Gastroesophageal sphincter (tissue), 4 donors: ENCODE measurements around the gene CYSRT1. TPM values are rescaled to one million over a fixed set of nuclear protein-coding genes. Genes with fewer than 3 reads are reported as not detected.

Source experiments
- ATAC-seq: fragments of 150-250 bp; one replicate; pipeline ENCODE4 v1.9.1; 2016; ENCODE audit warnings: mild to moderate bottlenecking, moderate library complexity
- H3K27ac ChIP-seq, 4 donors: fragments of 200-600 bp; sonication (generic) in 3 of 4; 1 replicate in 3 of 4; 2 replicates in 1 of 4; pipeline ENCODE4 v1.5.1; 2016 to 2019
- H3K27me3 ChIP-seq: fragments of 200-600 bp; sonication (generic); one replicate; pipeline ENCODE4 v1.5.1; 2019
- H3K36me3 ChIP-seq, 2 donors: fragments of 200-600 bp; sonication (generic); one replicate each; pipeline ENCODE4 v1.5.1; 2019; ENCODE audit warnings: control low read depth in 1 of 2
- H3K4me1 ChIP-seq, 3 donors: fragments of 200-600 bp; sonication (generic); 1 replicate in 2 of 3; 2 replicates in 1 of 3; pipeline ENCODE4 v1.5.1; 2016 to 2019; ENCODE audit warnings: control low read depth in 2 of 3
- H3K4me3 ChIP-seq, 2 donors: fragments of 200-600 bp; sonication (generic); one replicate each; pipeline ENCODE4 v1.5.1; 2019; ENCODE audit warnings: mild to moderate bottlenecking in 1 of 2, moderate library complexity in 1 of 2
- H3K9me3 ChIP-seq, 3 donors: fragments of 200-600 bp; sonication (generic); one replicate each; pipeline ENCODE4 v1.5.1; 2017 to 2019; ENCODE audit warnings: control low read depth in 2 of 3
- EP300 ChIP-seq: sonication (generic); formaldehyde crosslinking; IDR thresholded peaks from one replicate; pipeline ENCODE4 v1.6.1; 2017; ENCODE audit warnings: antibody characterized with exemption, mild to moderate bottlenecking
- POLR2A ChIP-seq, 2 donors: fragments of 450-650 bp; IDR thresholded peaks; one replicate each; pipeline ENCODE4 v1.6.1; 2017; ENCODE audit warnings: antibody characterized with exemption in 2 of 2, mild to moderate bottlenecking in 2 of 2, moderate library complexity in 1 of 2
- POLR2AphosphoS5 ChIP-seq: sonication (generic); formaldehyde crosslinking; IDR thresholded peaks from one replicate; pipeline ENCODE4 v1.6.1; 2017; ENCODE audit warnings: antibody characterized with exemption
- WGBS, 2 donors: methylation state at CpG; one replicate each; pipeline ENCODE4 v1.1.5; 2018; ENCODE audit warnings: low coverage in 1 of 2; 5-methylcytosine and 5-hydroxymethylcytosine counted together
- total RNA-seq, 4 donors: library from RNA; depleted of rRNA; stranded (reverse); fragments of >200 nt; gene quantifications; one replicate each; pipeline ENCODE4 v1.1.0, GENCODE V29; 2016
- TF ChIP-seq, protein P1 (sequence below), 4 experiments: fragments of 200-600 bp in 2 of 4; fragments of 450-650 bp in 2 of 4; sonication (generic) in 1 of 4; IDR thresholded peaks; one replicate each; pipeline ENCODE4 v1.5.1; 2017 to 2019; ENCODE audit warnings: antibody characterized with exemption in 4 of 4, mild to moderate bottlenecking in 2 of 4, moderate library complexity in 2 of 4

Gene CYSRT1
- total RNA-seq, 4 donors from 2014 or later = 1.1 to 5.8 TPM; not detected in 2

DNA sequence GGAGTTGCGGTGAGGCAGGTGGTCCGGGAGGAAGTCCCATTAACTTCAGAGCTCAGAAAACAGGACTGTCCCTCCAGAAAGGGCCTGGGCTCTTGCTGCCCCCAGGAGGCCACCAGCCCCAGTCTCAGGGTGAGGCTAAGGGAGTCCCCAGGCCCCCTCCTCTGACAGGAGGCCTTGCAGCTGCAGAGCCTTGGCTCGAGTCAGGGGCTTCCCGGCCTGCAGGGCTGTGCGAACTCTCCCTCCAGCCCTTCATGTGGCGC, 22.9 kb downstream of the CYSRT1 start:
- peaks cover 0 to 23% (median 9%) of the 10 kb centered on the region in 3 donors for H3K4me1 ChIP-seq
- WGBS, 2 donors = no CpG with 5 or more reads among the region's 6 CpGs
- no peak overlapping the region for H3K4me3 ChIP-seq
- peaks cover 9% of the 10 kb centered on the region for H3K27me3 ChIP-seq
- TF ChIP-seq POLR2AphosphoS5 (no peak), EP300 (no peak), POLR2A (IDR thresholded peaks at IDR 0.05) (no peak)
- TF ChIP-seq, protein P1, sequence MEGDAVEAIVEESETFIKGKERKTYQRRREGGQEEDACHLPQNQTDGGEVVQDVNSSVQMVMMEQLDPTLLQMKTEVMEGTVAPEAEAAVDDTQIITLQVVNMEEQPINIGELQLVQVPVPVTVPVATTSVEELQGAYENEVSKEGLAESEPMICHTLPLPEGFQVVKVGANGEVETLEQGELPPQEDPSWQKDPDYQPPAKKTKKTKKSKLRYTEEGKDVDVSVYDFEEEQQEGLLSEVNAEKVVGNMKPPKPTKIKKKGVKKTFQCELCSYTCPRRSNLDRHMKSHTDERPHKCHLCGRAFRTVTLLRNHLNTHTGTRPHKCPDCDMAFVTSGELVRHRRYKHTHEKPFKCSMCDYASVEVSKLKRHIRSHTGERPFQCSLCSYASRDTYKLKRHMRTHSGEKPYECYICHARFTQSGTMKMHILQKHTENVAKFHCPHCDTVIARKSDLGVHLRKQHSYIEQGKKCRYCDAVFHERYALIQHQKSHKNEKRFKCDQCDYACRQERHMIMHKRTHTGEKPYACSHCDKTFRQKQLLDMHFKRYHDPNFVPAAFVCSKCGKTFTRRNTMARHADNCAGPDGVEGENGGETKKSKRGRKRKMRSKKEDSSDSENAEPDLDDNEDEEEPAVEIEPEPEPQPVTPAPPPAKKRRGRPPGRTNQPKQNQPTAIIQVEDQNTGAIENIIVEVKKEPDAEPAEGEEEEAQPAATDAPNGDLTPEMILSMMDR (IDR thresholded peaks at IDR 0.05) = no peak
- peaks cover 0 to 13% of the 10 kb centered on the region in 2 donors for H3K36me3 ChIP-seq
- no peak overlapping the region for H3K27ac ChIP-seq
- H3K9me3 ChIP-seq = no peaks in the 10 kb centered on the region
- no peak for ATAC-seq

DNA sequence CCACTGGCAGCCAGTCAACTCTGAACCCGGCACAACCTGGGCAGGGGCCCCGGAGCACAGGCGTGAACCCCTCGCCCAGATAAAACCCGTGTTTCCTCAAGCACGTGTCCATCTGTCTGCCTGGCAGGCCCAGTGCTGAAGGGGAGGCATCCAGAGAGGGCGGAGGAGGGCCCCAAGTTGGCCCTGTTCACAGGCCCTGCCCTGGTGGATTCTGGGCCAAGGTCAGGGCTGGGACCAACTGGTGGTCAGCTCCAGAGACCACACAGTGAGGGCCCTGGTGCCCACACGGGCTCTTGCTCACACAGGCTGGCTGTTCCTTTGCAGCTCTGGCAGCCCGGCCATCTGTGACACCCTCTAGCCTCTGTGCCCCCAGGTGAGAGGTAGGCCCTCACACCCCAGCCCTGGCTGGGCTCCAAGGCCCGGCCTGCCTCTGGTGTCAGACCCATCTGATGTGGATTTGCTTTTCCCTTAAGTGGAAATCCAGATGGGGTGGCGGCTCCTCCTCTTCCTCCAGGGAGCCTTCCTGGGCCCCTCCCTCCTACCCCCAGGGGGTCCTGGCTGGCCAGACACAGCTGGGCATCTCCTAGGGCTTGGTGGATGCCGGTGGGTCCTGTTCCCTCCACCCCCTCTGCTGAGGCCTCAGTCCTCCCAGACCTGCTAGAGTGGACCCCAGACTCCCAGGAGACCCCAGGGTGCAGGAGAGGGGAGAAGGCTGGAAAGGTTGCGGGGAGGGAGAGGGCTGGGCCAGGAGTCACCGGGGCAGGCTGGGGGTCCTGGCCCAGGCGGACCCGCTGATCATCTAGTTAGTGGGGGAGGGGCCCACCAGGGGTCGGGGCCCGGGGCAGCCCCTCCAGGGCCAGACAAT, 25.6 kb downstream of the CYSRT1 start:
- no peak overlapping the region for H3K27ac ChIP-seq
- ATAC-seq = no peak
- TF ChIP-seq EP300 (no peak), POLR2AphosphoS5 (no peak), POLR2A (IDR thresholded peaks at IDR 0.05) (no peak)
- TF ChIP-seq, protein P1 (IDR thresholded peaks at IDR 0.05) = no peak
- H3K9me3 ChIP-seq = no peaks in the 10 kb centered on the region
- no peak overlapping the region for H3K4me3 ChIP-seq
- no peaks in the 10 kb centered on the region for H3K36me3 ChIP-seq
- WGBS, 2 donors = 30% methylated on average over 2 of the region's 18 CpGs; no CpG with 5 or more reads in 1 of the 2 donors
- H3K4me1 ChIP-seq = peaks cover 0 to 14% (median 7%) of the 10 kb centered on the region in 3 donors
- H3K27me3 ChIP-seq = peaks cover 9% of the 10 kb centered on the region

DNA sequence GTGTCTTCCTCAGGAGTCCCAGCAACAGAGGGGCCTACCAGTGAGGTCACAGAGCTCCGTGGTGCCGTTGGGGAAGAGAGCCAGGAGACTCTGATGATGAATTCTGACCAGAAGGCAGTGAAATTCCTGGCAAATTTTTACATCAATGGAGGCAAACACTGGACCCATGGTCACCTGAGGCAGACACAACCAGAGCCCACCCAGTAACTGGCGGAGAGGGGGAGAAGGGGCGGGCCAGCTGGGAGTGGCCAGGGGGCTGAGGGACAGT, 26.2 kb downstream of the CYSRT1 start, which contains the start of gene STPG3:
Gene STPG3, plus strand, starts transcription at position 93 of the 268 bp plus-strand sequence. Its CDS starts 1 bp downstream, at position 94.
- peaks cover 0 to 20% (median 11%) of the 10 kb centered on the region in 3 donors for H3K4me1 ChIP-seq
- no CpG with 5 or more reads among the region's 4 CpGs for WGBS, 2 donors
- H3K27ac ChIP-seq = no peak within 1 kb of the TSS
- no peak within 1 kb of the TSS for H3K4me3 ChIP-seq
- H3K27me3 ChIP-seq = peaks cover 9% of the 10 kb centered on the region
- no peak for TF ChIP-seq EP300
- TF ChIP-seq POLR2AphosphoS5 = no peak
- TF ChIP-seq, protein P1 (IDR thresholded peaks at IDR 0.05) = no peak
- TF ChIP-seq POLR2A (IDR thresholded peaks at IDR 0.05) = no peak
- H3K9me3 ChIP-seq = no peaks in the 10 kb centered on the region
- ATAC-seq = no peak
- H3K36me3 ChIP-seq = peaks cover 0 to 1% of the 10 kb centered on the region in 2 donors

DNA sequence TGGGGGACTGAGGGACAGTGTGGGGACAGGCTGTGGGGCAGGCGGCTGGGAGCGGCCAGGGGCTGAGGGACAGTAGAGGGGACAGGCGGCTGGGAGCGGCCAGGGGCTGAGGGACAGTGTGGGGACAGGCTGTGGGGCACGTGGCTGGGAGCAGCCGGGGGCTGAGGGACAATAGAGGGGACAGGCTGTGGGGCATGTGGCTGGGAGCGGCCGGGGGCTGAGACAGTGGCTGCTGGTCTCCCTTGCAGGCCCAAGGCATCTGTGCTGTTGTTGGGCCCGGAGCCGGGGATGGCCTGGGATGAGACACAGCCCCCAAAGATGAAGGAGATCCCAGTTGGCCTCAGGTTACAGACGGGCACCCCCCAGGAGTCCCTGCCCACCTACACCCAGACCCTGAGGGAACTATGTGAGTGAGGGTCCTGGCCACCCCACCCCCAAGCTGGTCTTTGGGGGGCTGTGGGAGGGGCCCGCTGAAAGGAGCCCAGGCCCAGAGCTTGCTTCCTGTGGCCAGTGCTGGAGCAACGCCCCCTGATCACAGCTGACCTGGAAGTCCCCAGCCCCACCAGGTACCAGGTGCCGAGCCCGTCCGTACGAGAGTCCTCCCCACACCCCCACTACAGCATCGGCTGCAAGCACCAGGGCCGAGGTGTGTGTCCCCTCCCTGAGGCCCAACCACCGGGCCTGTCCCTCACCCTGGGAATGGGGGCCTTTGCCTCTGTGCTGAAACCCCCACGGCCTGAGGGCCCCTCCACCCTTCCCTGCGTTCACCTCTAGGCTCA, 26.7 kb downstream of the CYSRT1 start:
- peaks cover 9% of the 10 kb centered on the region for H3K27me3 ChIP-seq
- no peak for ATAC-seq
- WGBS, 2 donors = 72 to 77% methylated on average over 7 of the region's 22 CpGs
- TF ChIP-seq POLR2AphosphoS5 = no peak
- TF ChIP-seq POLR2A (IDR thresholded peaks at IDR 0.05) = no peak
- peaks cover 0 to 25% (median 16%) of the 10 kb centered on the region in 3 donors for H3K4me1 ChIP-seq
- H3K27ac ChIP-seq = no peak overlapping the region
- H3K36me3 ChIP-seq = peaks cover 0 to 7% of the 10 kb centered on the region in 2 donors
- H3K9me3 ChIP-seq = no peaks in the 10 kb centered on the region
- no peak overlapping the region for H3K4me3 ChIP-seq

DNA sequence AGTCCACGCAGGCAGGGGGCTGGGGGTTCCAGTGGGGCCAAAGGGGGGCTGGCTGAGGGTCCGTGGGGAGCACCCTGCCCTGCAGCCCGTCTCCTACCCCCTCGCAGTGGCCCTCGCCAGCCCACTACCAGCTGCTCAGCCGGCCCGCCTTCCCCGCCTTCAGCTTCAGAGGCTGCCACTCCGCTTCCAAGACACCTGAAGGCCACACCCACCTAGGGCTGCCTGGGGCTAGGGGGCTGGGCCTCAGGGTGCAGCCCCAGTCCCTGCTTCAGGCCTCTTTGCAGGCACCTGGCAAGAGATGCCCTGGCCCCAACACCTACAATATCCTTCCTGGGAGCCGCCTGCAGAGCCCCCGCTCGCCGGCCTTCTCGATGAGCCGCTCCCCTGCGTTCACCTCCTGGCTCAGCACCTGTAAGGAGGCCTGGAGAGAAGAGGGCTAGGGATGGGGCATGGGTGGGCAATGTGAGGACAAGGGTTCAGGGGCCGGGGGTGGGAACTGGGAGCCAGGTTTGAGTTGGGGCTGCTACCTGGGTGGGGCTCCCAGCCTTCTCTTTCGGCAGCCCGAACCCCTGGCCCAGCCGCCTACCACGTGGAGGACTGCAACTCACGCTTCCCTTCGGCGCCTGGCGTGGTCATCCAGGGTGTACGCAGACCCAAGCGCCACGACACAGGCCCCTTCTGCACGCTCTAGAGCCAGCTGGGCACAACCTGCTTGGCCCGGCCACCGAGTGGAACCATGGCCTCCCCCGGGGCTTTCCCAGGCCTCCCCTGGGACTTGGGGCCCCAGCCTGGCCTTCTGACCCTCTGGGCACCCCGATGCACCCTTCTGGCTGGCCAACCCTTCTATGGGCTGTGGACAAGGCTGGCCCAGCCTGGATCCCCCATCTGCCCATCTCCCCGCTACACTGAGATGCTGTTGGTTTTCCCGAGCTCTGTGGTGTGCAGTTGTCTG, 27.9 kb downstream of the CYSRT1 start:
- H3K27me3 ChIP-seq = peaks cover 9% of the 10 kb centered on the region
- no peaks in the 10 kb centered on the region for H3K9me3 ChIP-seq
- peaks cover 0 to 31% (median 19%) of the 10 kb centered on the region in 3 donors for H3K4me1 ChIP-seq
- WGBS, 2 donors = 88% methylated on average over 4 of the region's 35 CpGs; no CpG with 5 or more reads in 1 of the 2 donors
- peaks cover 0 to 17% of the 10 kb centered on the region in 2 donors for H3K36me3 ChIP-seq
- no peak overlapping the region for H3K27ac ChIP-seq
- H3K4me3 ChIP-seq = no peak overlapping the region
- ATAC-seq = no peak
- TF ChIP-seq POLR2AphosphoS5 (no peak), POLR2A (IDR thresholded peaks at IDR 0.05) (no peak), EP300 (no peak)
- TF ChIP-seq, protein P1 (IDR thresholded peaks at IDR 0.05) = no peak
